Lower leg skin (tissue), 4 donors: ENCODE measurements around the gene ZBTB32. TPM values are rescaled to one million over a fixed set of nuclear protein-coding genes. Genes with fewer than 3 reads are reported as not detected.

Source experiments
- DNase-seq, 2 donors: peaks; one replicate each; pipeline ENCODE4 v3.0.0-alpha.2; 2019; ENCODE audit warnings: low spot score in 2 of 2
- H3K4me3 ChIP-seq: fragments of 200-600 bp; sonication (generic); 2 replicates; pipeline ENCODE4 v1.5.1; 2017; ENCODE audit warnings: mild to moderate bottlenecking, low read depth; ENCODE audit not compliant: poor library complexity, severe bottlenecking
- POLR2A ChIP-seq, 2 donors: fragments of 450-650 bp; IDR thresholded peaks; one replicate each; pipeline ENCODE4 v1.6.1; 2016 to 2017; ENCODE audit warnings: antibody characterized with exemption in 2 of 2, mild to moderate bottlenecking in 1 of 2, moderate library complexity in 1 of 2
- WGBS, 2 donors: methylation state at CpG; one replicate each; pipeline ENCODE4 v1.1.5; 2018; 5-methylcytosine and 5-hydroxymethylcytosine counted together
- intact Hi-C: fragments of 100-400 bp; cut with DNase I; formaldehyde crosslinking; loops from one replicate; pipeline ENCODE4 v1.15.0; 2023; ENCODE audit warnings: low total_unique reads
- total RNA-seq, 4 donors: library from RNA; depleted of rRNA; stranded (reverse); fragments of >200 nt; gene quantifications; one replicate each; pipeline ENCODE4 v1.1.0, GENCODE V29; 2016
- TF ChIP-seq, protein P1 (sequence below), 3 donors: fragments of 450-650 bp; IDR thresholded peaks; one replicate each; pipeline ENCODE4 v1.5.1; 2016; ENCODE audit warnings: antibody characterized with exemption in 3 of 3, mild to moderate bottlenecking in 3 of 3, moderate library complexity in 2 of 3

Gene ZBTB32
- total RNA-seq, 4 donors from 2014 or later, result not detected

DNA sequence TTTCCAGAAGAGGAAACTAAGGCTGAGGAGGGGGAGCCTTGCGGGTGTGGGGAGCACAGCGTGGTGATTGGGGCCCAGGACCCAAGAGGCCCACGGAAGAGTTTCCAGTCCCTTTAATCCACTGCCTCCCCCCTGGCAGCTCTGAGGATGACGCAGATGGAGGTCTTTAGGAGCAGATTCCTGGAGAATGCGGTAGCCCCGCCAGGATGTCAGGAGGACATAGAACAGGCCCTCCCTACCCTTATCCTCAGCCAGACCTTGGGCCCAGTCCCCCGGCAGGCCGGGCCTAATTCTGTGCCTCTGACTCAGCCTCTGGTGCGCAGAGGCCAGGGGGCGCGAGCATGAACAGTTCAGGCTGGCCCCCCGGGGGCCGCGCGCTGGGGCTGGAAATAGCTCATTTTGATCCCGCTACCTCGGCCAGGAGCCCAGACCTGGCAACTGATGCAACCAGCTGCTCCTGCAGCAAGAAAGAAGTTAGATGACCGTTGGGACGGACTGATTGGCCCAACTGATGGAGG lies 52.9 kb downstream of the ZBTB32 start:
- DNase-seq, result peak; percentile 68 to 95
- 6 to 7% methylated on average over 16 to 19 of the region's 19 CpGs for WGBS, 2 donors
- intact Hi-C loops, result no loop called here
- peak overlapping the region; percentile 2 for H3K4me3 ChIP-seq
- TF ChIP-seq POLR2A (IDR thresholded peaks at IDR 0.05), result no peak
- TF ChIP-seq, protein P1, sequence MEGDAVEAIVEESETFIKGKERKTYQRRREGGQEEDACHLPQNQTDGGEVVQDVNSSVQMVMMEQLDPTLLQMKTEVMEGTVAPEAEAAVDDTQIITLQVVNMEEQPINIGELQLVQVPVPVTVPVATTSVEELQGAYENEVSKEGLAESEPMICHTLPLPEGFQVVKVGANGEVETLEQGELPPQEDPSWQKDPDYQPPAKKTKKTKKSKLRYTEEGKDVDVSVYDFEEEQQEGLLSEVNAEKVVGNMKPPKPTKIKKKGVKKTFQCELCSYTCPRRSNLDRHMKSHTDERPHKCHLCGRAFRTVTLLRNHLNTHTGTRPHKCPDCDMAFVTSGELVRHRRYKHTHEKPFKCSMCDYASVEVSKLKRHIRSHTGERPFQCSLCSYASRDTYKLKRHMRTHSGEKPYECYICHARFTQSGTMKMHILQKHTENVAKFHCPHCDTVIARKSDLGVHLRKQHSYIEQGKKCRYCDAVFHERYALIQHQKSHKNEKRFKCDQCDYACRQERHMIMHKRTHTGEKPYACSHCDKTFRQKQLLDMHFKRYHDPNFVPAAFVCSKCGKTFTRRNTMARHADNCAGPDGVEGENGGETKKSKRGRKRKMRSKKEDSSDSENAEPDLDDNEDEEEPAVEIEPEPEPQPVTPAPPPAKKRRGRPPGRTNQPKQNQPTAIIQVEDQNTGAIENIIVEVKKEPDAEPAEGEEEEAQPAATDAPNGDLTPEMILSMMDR (IDR thresholded peaks at IDR 0.05), result no peak

DNA sequence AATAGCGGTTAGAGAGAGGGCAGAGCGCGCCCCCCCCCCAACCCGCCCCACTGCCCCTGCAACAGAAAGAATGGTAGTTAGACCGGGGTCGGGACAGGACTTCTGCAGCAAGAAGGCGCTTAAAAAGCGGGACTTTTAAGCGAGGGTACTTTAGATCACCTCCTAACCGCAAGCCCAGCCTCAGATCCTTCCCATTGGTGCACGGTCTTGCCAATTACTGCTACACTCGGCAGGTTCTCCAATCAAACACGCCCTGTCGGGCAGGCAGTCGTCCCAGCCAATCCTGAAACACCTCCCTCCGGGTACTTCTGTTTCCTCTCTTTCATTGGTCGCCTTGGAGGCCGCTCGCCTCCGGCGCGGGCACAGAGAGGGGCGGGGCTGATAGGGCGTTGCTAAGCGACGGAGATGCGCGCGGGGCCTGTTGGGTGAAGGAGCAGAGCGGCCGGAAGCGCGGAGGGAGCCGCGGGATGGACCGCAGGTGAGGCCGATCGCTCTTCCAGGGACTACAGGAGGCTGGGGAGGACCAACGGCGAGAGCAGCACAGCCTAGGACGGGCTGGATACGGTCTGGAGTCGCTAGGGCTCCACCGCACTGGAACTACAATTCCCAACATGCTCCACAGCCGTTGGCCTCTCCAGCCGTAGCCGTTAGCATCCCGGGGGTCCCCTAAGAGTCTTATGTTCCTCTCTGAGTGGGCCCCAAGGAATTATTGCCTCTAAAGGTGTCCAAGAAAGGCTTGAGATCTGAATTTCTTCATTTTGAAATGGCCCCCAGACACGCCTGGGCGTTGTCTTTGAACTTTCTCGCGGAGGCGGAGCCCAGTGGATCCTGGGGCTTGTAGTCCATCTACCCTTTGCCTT lies 53.6 kb downstream of the ZBTB32 start, which contains the start of gene PROSER3:
PROSER3 (plus strand) TSS at position 428 of the 860 bp plus-strand sequence; CDS start at position 468, 40 bp downstream.
- peak within 1 kb of the TSS; percentile 64 for H3K4me3 ChIP-seq
- DNase-seq, result peak; percentile 99 to 100
- 1 to 2% methylated on average over 38 to 42 of the region's 53 CpGs for WGBS, 2 donors
- TF ChIP-seq, protein P1 (IDR thresholded peaks at IDR 0.05), result no peak
- TF ChIP-seq POLR2A (IDR thresholded peaks at IDR 0.05), result no peak
- intact Hi-C loops, result no loop called here

DNA sequence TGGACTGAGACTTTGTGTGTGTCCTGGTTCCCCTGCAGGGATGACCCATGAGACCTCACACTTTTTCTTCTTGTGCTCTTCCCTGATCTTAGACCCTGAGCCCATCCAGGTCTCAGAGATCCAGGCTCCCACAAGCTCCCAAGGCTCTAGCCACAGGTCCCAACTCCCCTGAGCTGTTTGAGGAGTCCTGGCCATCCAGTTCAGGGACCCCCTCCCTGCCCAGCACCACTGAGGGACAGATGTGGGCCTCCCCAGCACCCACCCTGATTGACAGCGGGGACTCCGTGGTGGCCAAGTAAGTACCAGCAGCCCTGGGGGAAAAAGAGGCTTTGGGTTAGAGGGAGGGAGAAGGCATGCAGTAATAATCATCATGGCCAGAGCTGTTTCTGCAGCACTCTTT lies 55.3 kb downstream of the ZBTB32 start:
- H3K4me3 ChIP-seq, result no peak overlapping the region
- intact Hi-C loops, result no loop called here
- 88 to 89% methylated on average over 2 of the region's 2 CpGs for WGBS, 2 donors
- TF ChIP-seq, protein P1 (IDR thresholded peaks at IDR 0.05), result no peak
- no peak for TF ChIP-seq POLR2A (IDR thresholded peaks at IDR 0.05)
- no peak for DNase-seq

DNA sequence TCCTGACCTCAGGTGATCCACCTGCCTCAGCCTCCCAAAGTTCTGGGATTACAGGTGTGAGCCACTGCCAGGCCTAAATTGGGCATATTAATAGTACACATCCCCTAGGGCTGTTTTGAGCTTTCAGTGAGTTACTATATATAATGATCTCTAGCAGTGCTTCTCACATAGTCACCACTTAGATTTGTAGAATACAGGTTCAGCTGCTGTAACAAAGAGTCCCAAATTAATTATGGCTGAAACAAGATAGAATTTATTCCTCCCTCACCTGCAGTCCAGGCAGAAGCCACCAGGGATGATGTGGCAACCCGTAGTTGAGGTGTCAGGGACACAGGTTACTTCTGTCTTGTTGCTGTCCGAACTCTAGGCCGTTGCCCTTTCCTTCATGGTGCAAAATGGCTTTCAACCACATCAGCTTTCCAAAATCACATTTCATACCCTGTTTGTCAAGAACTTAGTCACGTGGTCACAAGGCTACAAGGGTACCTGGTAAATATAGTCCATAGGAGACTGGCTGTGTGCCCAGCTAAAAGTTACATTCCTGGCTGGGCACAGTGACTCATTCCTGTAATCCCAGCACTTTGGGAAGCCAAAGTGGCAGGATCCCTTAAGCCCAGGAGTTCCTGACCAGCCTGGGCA lies 56.5 kb downstream of the ZBTB32 start:
- intact Hi-C loops, result no loop called here
- DNase-seq, result no peak
- 92 to 96% methylated on average over 4 of the region's 4 CpGs for WGBS, 2 donors
- TF ChIP-seq, protein P1 (IDR thresholded peaks at IDR 0.05), result no peak
- TF ChIP-seq POLR2A (IDR thresholded peaks at IDR 0.05), result no peak
- no peak overlapping the region for H3K4me3 ChIP-seq

DNA sequence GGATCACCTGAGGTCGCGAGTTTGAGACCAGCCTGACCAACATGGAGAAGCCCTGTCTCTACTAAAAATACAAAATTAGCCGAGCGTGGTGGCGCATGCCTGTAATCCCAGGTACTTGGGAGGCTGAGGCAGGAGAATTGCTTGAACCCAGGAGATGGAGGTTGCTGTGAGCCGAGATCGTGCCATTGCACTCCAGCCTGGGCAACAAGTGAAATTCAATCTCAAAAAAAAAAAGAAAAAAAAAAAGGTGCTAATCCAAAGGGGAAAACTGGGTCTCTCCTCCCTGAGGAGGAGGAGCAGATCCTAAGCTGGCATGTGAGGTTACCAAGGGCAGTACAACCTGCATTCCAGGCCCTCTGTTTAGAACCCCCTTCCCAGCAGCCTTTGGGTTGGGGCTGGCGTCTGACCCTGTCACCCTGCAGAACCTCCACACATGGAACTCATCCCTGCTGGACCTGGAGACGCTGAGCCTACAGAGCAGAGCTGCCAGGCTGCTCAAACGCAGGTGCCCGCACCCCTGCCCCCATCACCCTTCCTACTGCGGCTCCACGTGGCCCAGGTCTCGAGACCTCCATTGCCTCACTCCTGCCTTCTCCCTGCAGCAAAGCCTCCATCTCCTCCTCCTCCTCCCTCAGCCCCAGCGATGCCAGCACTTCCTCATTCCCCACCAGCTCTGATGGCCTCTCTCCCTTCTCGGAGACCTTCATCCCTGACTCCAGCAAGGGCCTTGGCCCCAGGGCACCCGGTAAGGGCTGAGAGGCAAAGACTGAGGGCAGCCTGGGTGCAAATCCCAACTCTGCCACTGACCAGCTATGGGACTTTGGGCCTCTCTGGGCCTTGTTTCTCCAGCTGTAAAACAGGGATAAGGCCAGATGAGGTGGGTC lies 60.3 kb downstream of the ZBTB32 start:
- intact Hi-C loops, result no loop called here

More for the DNA sequence above, 60.3 kb downstream of the ZBTB32 start:
- TF ChIP-seq, protein P1 (IDR thresholded peaks at IDR 0.05), result no peak
- TF ChIP-seq POLR2A (IDR thresholded peaks at IDR 0.05), result no peak
- no peak for DNase-seq
- H3K4me3 ChIP-seq, result no peak overlapping the region
- 93 to 95% methylated on average over 17 of the region's 17 CpGs for WGBS, 2 donors
